Stimulated activated CD4-positive, alpha-beta T cell treated with anti-CD3 and anti-CD28 coated beads, Interleukin-12 subunit alpha, Interleukin-12 subunit beta, amount 100 ng/mL, for 4 hours (primary cell): ENCODE results near the gene FHAD1.
"Not testable (repeated sequence)": the region's sequence is repeated elsewhere in the genome, so short reads cannot be mapped to it uniquely, and the experiment has no call there.

Experiments
- DNase-seq: peaks from one replicate; pipeline ENCODE4 v3.0.0-alpha.2; 2020

The FHAD1 gene

GRCh38 chr1:15381805-15382204, 134.8 kb downstream of the FHAD1 start:
- no peak for DNase-seq

- DNase-seq = no peak
Measured at GRCh38 chr1:15382601-15383518, 135.8 kb downstream of the FHAD1 start.

DNA sequence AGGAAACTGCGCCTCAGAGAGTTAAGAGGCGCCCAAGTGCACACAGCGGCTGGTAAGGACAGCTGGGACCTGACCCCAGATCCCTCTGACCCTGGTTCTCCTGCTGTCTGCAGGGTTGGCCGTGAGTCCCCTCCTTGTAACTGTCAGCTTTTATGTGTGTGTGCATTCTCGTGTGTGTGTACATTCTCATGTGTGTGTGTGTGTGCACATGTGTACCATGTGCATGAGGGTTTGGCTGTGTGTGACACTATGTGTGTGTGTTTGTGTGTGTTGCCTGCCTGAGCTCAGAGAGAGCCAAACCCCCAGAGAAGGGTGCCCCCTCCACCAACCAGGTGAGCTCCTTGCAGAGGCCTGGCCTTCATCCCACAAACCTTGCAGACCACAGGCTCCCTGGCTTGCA, 136.8 kb downstream of the FHAD1 start:
- DNase-seq = no peak

DNA sequence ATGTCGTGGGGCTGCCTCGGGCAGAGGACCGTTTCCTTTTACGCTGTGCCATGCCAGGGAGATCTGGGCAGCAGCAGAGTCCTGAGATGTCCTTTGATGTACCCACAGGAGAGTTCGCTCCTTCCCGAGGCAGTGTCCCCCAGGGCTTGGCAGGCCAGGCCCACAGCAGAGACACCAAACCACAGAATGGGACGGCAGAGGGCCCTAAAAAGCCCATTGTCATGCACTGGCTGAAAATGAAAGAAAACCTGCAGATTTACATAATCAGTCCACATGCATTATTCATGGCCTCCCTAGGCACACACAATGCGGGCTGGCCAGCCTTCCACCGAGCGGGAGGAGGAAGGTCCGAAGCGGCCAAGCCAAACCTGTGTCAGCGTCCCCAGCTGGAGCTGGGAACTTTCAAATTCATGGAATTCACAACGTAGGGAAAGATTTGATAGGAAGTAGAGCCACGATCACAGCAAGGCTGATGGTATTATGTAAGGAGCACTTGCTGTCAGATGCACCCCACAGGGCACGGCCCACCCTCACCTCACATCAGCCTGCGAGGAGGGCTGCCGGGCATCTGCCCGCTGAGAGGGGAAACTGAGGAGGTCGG, 137.4 kb downstream of the FHAD1 start:
- no peak for DNase-seq

- DNase-seq = no peak
Measured at GRCh38 chr1:15385420-15385819, 138.4 kb downstream of the FHAD1 start.

DNA sequence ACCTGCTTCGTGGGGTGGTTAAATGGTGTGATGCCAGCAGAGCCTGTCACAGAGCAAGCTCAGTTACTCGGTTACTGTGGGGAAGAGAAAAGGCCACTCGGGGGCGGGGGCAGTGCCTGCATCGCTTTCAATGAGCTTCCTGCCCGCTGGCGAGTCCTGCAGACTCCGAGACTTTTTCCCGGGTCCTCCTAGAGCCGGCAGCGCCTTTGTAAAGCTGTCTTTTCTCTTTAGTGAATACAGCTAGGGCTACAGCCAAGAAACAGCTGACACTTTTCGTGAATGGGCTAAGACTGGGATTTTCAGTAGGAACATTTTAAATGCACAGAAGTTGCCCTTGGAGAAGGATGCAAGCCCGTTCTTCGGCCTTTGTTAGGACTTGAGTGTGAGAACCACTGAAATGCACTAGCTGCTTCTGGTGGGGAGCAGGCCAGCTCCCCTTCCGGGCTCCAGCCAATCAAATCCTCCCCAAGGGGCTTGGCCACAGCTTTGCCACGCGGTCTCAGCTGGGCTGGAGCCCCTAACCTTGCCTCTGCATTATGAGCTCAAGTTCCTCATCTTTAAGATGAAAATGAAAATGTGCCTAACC, 139.2 kb downstream of the FHAD1 start:
- no peak for DNase-seq

GRCh38 chr1:15388201-15388880, 141.3 kb downstream of the FHAD1 start:
- DNase-seq = no peak

DNA sequence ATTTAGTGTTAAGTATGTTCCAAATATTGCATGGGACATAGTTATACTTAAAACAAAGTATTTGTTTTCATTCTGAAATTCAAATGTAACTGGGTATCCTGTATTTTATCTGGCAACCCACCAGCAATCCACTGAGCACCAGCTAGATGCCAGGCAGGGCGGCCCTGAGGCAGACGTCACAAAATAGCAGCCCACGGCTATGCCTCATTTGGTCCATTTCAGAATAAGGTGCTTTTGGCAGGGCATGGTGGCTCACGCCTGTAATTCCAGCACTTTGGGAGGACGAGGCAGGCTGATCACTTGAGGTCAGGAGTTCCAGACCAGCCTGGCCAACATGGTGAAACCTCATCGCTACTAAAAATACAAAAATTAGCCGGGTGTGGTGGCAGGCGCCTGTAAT, 142.8 kb downstream of the FHAD1 start:
- not testable (repeated sequence) for DNase-seq

- DNase-seq = no peak
Measured at GRCh38 chr1:15390667-15391066, 143.6 kb downstream of the FHAD1 start.

DNA sequence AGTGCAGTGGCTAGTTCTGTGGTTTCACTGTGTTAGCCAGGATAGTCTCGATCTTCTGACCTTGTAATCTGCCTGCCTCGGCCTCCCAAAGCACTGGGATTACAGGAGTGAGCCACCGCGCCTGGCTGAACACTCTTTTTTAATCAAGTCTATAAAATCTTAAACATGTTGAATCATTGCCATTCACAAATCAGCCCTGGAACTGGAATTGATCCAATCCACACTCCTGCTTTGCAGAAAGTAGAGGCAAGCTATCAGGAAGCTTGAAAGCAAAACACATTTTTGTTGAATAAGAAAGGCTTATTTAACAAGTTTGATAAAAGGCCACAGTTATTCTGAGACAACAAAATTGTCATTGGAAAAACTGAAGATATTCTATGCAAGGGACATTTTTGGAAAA, 144.3 kb downstream of the FHAD1 start:
- DNase-seq = no peak

DNA sequence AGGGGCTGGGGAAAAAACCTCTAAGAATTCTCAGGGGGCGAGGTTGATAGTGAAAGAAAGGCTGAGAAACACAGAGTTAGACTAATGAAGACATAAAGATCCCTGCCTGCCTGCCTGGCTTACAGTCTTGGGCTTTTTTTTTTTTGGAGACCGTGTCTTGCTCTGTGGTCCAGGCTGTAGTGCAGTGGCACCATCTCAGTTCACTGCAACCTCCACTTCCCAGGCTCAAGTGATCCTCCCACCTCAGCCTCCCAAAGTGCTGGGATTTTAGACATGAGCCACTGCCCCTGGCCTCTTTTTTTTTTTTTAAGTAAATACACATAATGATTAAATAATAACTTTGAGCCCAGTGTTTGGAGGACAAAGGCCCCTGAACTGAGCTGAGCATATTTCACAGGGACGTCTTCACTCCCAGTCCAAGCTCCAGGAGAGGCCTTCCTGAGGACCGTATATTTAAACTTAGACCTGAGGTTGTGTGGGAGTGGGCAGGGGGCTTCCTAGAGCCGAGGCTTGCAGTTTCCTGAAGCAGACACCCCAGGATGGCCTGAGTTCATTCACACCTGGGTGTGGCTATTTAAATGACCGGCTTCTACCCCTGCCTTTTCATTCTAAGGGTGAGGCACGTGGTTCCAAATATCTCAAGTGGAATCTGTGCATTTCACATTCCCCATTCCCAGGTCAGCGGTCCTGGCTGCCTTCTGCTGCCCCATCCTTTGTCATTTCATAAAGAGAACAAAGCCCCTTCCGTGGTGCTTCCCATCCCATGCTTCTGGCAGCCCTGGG, 146.6 kb downstream of the FHAD1 start:
- no peak for DNase-seq

GRCh38 chr1:15394258-15394690, 147.3 kb downstream of the FHAD1 start:
- no peak for DNase-seq

- no peak for DNase-seq
Measured at GRCh38 chr1:15397236-15397635, 150.2 kb downstream of the FHAD1 start.

DNA sequence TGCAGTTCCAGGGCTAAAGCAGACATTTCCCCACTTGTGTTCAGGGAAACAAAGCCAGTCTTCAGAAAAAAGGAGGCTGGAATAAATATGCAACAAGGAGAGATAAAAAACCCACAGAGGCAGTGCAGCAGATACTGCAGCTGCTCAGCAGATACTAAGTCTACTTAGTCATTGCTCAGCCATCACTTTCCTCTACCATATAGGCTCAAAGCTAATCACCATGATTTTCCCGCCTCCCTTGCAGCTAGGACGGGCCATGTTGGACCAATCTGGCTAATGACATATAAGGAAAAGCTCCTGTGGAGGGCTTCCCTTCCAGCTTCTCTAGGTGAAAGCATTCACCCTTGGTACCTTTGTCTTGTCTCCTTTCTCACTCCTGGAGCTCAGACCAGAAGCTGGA, 152.7 kb downstream of the FHAD1 start:
- DNase-seq = no peak

- no peak for DNase-seq
Measured at GRCh38 chr1:15400627-15401026, 153.6 kb downstream of the FHAD1 start.

DNA sequence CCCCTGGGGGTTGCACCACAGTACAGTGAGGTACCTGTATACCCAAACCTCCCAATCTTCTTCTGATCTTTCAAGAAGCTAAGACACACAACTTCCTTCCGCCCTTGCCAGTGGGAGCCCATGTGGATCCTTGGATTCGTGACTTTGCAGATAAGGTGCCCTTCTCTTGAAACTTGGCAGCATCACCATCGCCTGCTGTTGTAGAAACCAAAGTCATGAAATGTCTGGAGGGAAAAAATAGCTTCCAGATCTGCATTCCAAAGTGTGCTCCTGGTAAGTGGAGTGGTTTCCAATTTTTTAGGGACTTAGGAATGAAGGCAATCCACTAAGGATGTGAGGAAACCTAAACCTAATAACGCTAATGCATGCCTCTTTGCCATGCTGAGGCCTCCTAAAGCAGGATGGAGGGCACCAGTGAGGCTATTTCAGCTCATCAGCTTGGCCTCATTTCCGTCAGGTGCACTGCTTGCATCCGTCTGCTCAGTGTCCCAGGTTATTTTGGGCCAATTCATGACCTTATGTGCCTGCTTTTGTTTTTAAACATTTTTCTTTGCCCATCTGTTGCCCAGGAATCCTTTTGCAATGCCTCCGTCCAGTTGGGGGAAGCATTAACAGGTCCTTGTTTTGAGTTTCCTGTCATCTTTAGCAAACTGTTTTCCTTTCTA, 154.5 kb downstream of the FHAD1 start:
- no peak for DNase-seq

DNA sequence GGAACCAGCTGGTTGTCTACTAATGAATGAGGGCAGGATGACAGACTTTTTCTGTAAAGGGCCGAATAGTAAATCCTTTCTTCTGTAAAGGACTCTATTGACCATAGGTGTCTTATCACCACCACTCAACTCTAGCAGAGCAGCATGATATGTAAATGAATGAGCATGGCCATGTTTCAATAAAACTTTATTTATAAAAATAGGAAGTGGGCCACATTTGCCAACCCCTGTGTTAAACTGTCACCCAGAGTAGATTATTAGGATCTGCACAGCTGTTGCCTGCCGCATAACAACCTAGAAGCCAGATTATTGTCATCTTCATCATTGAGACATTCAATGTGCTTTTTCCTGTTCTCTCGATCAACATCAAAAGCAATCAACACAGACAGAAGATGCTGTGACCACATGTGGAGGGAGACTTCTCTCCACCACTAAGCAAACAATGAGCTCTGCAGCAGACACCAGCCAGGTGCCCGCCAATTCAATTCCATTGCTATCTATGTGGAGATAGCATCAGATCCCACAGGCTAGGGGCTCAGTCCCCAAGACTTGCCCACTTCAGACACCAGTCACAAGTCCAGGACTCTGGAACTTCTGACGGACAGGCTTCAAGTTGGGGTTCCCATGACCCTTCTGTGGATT, 155.9 kb downstream of the FHAD1 start:
- no peak for DNase-seq

DNA sequence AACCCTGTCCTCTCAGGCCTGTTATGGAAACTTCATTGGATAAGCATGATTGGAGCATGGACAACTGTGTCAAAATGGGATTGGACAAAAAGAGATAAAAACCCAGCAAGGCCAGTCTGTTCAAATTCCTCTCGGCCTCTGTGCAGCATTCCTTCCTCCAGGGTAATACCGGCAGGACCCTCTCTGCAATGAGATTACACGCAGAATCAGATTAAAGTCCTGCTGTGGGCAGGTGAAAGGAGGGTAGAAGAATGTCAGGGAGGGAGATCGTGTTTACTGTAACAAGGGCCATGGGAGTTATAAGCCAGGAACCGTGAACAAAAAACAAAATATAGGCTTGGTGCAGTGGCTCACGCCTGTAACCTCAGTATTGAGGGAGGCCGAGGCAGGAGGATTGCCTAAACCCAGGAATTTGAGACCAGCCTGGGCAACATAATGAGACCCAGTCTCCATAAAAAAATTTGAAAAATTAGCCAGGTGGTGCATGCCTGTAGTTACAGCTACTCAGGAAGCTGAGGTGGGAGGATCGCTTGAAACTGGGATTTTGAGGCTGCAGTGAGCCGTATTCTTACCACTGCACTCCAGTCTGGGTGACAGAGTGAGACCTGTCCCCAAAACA, 157.0 kb downstream of the FHAD1 start:
- DNase-seq = no peak

GRCh38 chr1:15405106-15405850, 158.3 kb downstream of the FHAD1 start:
- DNase-seq = no peak
